ENCODE data around the gene SLC22A31.
"Not testable (repeated sequence)": the region's sequence is repeated elsewhere in the genome, so short reads cannot be mapped to it uniquely, and the experiment has no call there.

Gene SLC22A31

DNA sequence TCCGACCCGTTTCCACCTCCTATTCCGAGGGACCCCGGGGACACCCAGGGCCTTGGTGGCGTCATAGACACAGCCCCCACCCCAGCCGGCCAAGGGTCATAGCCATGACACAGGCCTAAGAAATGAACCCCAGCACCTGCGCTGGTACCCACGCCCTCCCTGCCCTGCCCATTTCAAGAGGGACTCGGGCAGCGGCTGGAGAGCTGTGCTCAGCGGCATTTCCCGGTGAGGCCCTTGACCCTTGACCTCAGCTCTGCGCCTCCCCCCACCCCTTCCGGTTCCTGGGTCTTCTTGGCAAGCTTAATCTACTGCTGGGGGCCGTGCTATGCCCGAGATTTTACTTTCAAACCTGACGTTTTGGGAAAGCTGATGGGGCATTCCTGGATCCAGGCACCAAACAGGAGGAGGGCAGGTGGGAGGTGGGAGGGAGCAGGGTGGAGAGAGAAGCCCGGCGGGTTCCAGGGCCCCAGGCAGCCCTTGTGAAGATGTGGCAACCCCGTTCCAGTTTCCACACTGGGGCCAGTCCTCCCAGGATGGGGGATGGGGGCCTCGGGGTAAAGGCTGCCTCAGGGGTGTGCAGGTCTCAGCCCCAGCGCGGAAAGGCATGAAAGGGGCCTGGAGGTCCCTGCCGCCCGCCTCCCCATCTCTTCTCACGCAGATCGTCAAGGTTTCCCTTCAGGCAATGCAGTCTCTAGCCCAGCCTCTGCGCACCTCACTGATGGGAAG is at the start of gene SLC22A31:
TSS of gene SLC22A31 (minus strand) at position 414 of the 726 bp plus-strand sequence. CDS start at position 378, 36 bp downstream.
- no peak within 1 kb of the TSS for H3K4me3 ChIP-seq (ENCODE audit: low read length)
- DNase-seq (ENCODE audit: low read depth) = no peak
- TF ChIP-seq, protein P1, sequence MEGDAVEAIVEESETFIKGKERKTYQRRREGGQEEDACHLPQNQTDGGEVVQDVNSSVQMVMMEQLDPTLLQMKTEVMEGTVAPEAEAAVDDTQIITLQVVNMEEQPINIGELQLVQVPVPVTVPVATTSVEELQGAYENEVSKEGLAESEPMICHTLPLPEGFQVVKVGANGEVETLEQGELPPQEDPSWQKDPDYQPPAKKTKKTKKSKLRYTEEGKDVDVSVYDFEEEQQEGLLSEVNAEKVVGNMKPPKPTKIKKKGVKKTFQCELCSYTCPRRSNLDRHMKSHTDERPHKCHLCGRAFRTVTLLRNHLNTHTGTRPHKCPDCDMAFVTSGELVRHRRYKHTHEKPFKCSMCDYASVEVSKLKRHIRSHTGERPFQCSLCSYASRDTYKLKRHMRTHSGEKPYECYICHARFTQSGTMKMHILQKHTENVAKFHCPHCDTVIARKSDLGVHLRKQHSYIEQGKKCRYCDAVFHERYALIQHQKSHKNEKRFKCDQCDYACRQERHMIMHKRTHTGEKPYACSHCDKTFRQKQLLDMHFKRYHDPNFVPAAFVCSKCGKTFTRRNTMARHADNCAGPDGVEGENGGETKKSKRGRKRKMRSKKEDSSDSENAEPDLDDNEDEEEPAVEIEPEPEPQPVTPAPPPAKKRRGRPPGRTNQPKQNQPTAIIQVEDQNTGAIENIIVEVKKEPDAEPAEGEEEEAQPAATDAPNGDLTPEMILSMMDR (conservative IDR thresholded peaks at IDR 0.05; ENCODE audit: low read length) = no peak

DNA sequence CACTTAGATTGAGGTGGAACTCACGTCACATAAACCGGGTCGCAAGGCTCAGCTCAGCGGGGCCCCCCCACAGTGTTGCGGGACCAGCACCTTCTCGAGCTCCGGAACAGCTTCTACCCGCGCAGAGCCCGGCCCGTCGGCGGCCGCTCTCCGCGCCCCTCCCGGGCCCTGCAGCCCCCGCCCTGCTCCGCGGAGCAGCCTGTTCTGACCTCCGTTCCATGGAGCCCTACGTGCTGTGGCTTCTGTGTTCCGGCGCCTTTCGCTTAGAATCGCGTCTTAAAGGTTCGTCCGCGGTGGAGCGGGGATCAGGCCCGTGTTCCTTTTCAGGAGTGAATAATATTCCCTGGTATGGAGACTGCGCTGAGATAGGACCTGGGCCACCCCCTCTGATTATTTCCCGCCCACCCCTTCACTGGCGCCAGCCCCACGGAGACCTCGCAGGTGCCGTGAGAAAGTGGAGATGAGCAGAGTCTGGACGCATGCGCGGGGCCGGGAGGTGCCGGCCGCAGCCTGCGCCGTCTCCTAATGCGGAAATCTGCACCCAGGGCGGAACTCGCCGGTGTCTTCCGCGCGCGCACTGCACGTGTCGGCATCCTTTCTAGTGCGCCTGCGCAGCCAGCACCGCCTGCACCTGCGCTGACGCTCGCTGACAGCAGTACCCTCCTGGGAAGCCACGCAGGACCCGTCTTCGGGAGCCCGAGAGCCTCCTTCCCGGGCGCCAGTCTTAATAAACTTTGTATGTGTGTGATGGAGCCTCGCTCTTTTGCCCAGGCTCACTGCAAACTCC is 48.1 kb upstream of the SLC22A31 start:
- no peak overlapping the region for H3K4me3 ChIP-seq (ENCODE audit: low read length)
- no peak for DNase-seq (ENCODE audit: low read depth)
- TF ChIP-seq, protein P1 (conservative IDR thresholded peaks at IDR 0.05; ENCODE audit: low read length) = no peak

DNA sequence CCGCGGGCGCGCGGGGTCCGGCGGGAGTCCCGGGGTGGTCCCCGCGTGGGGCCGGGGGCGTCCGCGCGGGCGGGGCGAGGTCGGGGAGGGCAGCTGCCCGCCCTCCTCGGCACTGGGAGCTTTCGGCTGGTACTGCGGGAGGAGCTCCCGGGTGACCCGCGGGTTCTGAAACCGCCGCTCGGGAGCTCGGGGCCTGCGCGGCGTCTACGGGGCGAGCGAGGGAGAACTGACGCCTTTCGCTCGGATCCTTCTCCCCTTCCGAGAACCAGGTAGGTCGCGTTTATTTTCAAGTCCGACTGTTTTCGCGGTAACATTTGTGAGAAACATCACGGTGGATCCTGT is 47.4 kb upstream of the SLC22A31 start:
- not testable (repeated sequence) for DNase-seq (ENCODE audit: low read depth)
- peak overlapping the region; percentile 47 for H3K4me3 ChIP-seq (ENCODE audit: low read length)

DNA sequence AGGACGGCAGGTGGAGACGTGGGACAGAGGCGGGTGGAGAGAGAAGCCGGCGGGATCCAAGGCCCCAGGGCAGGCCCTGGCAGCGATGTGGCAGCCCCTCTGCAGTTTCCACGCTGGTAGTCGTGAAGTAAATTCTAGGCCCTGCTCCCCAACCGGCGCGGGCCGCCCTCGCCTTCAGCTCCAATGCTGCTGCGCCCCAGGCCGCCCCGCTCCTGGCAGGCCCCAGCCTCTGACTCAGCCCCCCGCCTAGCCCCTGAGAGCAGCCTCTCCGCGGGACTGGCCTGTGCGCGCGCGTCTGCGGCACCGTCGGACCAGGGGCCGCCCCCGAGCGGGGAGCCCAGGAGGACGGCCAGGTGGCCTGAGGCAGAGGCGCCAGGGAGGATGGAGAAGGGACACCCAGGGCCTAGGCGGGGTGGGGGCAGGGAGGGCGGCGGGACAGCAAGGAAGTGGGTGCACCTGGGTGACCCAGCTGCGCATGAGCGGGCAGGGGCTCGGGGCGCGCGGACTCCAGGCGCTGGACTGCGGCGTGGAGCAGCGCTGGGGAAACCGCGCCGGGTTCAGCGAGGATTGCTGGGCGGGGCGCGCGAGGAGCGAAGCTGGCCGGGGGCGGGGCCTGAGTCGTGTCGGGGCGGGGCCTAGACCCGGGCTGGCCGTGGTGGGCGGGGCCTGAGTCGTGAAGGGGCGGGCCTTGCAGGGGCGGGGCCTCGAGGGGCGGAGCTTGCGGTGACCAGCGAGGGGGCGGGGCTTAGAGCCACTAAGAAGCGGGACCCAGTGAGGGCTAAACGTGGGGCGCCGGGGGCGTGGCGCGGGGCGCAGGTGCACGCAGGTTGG is 46.8 kb upstream of the SLC22A31 start:
- DNase-seq (ENCODE audit: low read depth) = peak; percentile 68
- TF ChIP-seq, protein P1 (conservative IDR thresholded peaks at IDR 0.05; ENCODE audit: low read length) = no peak

DNA sequence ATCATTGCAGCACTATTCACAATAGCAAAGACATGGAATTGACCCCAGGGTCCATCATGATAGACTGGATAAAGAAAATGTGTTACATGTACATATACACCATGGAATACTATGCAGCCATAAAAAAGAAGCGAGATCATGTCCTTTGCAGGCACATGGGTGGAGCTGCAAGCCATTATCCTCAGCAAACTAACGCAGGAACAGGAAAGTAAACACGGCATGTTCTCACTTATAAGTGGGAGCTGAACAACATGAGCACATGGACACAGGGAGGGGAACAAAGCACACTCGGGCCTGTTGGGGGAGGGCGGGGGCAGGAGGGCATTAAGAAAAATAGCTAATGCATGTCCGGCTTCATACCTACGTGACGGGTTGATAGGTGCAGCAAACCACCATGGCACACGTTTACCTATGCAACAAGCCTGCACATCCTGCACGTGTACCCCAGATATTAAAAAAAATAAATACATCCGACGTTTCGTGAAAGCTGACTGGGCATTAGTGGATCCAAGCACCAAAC is 46.1 kb upstream of the SLC22A31 start:
- peak overlapping the region; percentile 52 for H3K4me3 ChIP-seq (ENCODE audit: low read length)
- TF ChIP-seq, protein P1 (conservative IDR thresholded peaks at IDR 0.05; ENCODE audit: low read length) = 0 out of 2 replicates have a peak, but pooled peaks have one; percentile 13
- no peak for DNase-seq (ENCODE audit: low read depth)

More for the DNA sequence above, 46.8 kb upstream of the SLC22A31 start:
- peak overlapping the region; percentile 52 for H3K4me3 ChIP-seq (ENCODE audit: low read length)

DNA sequence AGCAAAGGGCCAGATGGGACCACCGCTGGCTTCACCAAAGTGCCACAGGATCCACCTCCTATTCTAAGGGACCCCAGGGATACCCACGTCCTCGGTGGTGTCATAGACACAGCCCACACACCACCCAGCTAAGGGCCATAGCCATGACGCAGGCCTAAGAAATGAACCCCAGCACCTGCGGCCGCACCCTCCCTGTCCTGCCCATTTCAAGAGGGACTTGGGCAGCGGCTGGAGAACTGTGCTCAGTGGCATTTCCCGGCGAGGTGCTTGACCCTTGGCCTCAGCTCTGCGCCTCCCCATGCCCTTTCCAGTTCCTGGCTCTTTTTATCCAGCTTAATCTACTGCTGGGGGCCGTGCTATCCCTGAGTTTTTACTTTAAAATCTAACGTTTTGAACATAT is 44.4 kb upstream of the SLC22A31 start:
- TF ChIP-seq, protein P1 (conservative IDR thresholded peaks at IDR 0.05; ENCODE audit: low read length) = no peak
- DNase-seq (ENCODE audit: low read depth) = no peak
- H3K4me3 ChIP-seq (ENCODE audit: low read length) = no peak overlapping the region

DNA sequence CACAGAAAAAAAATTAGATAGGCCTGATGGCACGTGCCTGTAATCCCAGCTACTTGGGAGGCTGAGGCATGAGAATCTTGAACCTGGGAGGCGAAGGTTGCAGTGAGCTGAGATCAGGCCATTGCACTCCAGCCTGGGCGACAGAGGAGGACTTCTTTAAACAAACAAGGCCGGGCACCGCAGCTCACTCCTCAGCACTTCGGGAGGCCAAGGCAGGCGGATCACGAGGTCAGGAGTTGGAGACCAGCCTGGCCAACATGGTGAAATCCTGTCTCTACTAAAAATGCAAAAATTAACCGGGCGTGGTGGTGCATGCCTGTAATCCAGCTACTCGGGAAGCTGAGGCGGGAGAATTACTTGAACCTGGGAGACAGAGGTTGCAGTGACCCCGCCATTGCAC is 43.9 kb upstream of the SLC22A31 start:
- not testable (repeated sequence) for H3K4me3 ChIP-seq (ENCODE audit: low read length); DNase-seq (ENCODE audit: low read depth)

All from AG10803 (cell line).